ENCODE data around the gene YTHDF1.
"Not testable (repeated sequence)": the region's sequence is repeated elsewhere in the genome, so short reads cannot be mapped to it uniquely, and the experiment has no call there.

Gene YTHDF1

GRCh38 chr20:63216041-63216848 lies at the start of gene YTHDF1:
Gene YTHDF1, minus strand, starts transcription at chr20:63216131. Its CDS starts 239 bp downstream, at chr20:63215892.
- peak; percentile 94 for DNase-seq (ENCODE audit: low read depth)

- DNase-seq (ENCODE audit: low read depth), result no peak
Observed at GRCh38 chr20:63264519-63264918, 48.6 kb upstream of the YTHDF1 start.

GRCh38 chr20:63264000-63264399 lies 48.1 kb upstream of the YTHDF1 start:
- no peak for DNase-seq (ENCODE audit: low read depth)

GRCh38 chr20:63262836-63263235 lies 46.9 kb upstream of the YTHDF1 start:
- DNase-seq (ENCODE audit: low read depth), result no peak

- DNase-seq (ENCODE audit: low read depth), result no peak
Observed at GRCh38 chr20:63261795-63262528, 46.0 kb upstream of the YTHDF1 start.

GRCh38 chr20:63261060-63261794 lies 45.3 kb upstream of the YTHDF1 start:
- DNase-seq (ENCODE audit: low read depth), result no peak

GRCh38 chr20:63260521-63260920 lies 44.6 kb upstream of the YTHDF1 start:
- DNase-seq (ENCODE audit: low read depth), result no peak

- DNase-seq (ENCODE audit: low read depth), result no peak
Observed at GRCh38 chr20:63259734-63260460, 44.0 kb upstream of the YTHDF1 start.

GRCh38 chr20:63258781-63259180 lies 42.9 kb upstream of the YTHDF1 start:
- no peak for DNase-seq (ENCODE audit: low read depth)

GRCh38 chr20:63257629-63258028 lies 41.7 kb upstream of the YTHDF1 start:
- no peak for DNase-seq (ENCODE audit: low read depth)

GRCh38 chr20:63256954-63257353 lies 41.0 kb upstream of the YTHDF1 start:
- no peak for DNase-seq (ENCODE audit: low read depth)

GRCh38 chr20:63255931-63256704 lies 40.2 kb upstream of the YTHDF1 start:
- no peak for DNase-seq (ENCODE audit: low read depth)

GRCh38 chr20:63254606-63255384 lies 38.9 kb upstream of the YTHDF1 start:
- no peak for DNase-seq (ENCODE audit: low read depth)

GRCh38 chr20:63254232-63254605 lies 38.3 kb upstream of the YTHDF1 start, which contains the start of gene NKAIN4:
Gene NKAIN4, minus strand, starts transcription at chr20:63254463. Its CDS starts 13 bp downstream, at chr20:63254450.
- DNase-seq (ENCODE audit: low read depth), result no peak

GRCh38 chr20:63253438-63254231 lies 37.7 kb upstream of the YTHDF1 start:
- no peak for DNase-seq (ENCODE audit: low read depth)

GRCh38 chr20:63253065-63253437 lies 37.1 kb upstream of the YTHDF1 start:
- no peak for DNase-seq (ENCODE audit: low read depth)

GRCh38 chr20:63252284-63252711 lies 36.4 kb upstream of the YTHDF1 start:
- no peak for DNase-seq (ENCODE audit: low read depth)

- DNase-seq (ENCODE audit: low read depth), result not testable (repeated sequence)
Observed at GRCh38 chr20:63251350-63251749, 35.4 kb upstream of the YTHDF1 start.

- no peak for DNase-seq (ENCODE audit: low read depth)
Observed at GRCh38 chr20:63249891-63250290, 34.0 kb upstream of the YTHDF1 start.
